ENCODE results near the gene SMIM14.

Gene SMIM14

GRCh38 chr4:39655211-39655610, 16.5 kb upstream of the SMIM14 start:
- no peak for TF ChIP-seq MAX (IDR thresholded peaks at IDR 0.05)
- no peak for TF ChIP-seq YY1 (IDR thresholded peaks at IDR 0.05; ENCODE audit: low read depth)
- TF ChIP-seq TCF12 (IDR thresholded peaks at IDR 0.05; ENCODE audit: low read depth): no peak
- no peak for TF ChIP-seq RAD21 (IDR thresholded peaks at IDR 0.05; ENCODE audit: low read depth)
- TF ChIP-seq, protein P1, sequence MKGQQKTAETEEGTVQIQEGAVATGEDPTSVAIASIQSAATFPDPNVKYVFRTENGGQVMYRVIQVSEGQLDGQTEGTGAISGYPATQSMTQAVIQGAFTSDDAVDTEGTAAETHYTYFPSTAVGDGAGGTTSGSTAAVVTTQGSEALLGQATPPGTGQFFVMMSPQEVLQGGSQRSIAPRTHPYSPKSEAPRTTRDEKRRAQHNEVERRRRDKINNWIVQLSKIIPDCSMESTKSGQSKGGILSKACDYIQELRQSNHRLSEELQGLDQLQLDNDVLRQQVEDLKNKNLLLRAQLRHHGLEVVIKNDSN (IDR thresholded peaks at IDR 0.05): no peak
- no peak for TF ChIP-seq ZBTB7A (IDR thresholded peaks at IDR 0.05; ENCODE audit: low read depth)
- TF ChIP-seq FOXM1 (IDR thresholded peaks at IDR 0.05; ENCODE audit: borderline replicate concordance, low read depth): no peak

DNA sequence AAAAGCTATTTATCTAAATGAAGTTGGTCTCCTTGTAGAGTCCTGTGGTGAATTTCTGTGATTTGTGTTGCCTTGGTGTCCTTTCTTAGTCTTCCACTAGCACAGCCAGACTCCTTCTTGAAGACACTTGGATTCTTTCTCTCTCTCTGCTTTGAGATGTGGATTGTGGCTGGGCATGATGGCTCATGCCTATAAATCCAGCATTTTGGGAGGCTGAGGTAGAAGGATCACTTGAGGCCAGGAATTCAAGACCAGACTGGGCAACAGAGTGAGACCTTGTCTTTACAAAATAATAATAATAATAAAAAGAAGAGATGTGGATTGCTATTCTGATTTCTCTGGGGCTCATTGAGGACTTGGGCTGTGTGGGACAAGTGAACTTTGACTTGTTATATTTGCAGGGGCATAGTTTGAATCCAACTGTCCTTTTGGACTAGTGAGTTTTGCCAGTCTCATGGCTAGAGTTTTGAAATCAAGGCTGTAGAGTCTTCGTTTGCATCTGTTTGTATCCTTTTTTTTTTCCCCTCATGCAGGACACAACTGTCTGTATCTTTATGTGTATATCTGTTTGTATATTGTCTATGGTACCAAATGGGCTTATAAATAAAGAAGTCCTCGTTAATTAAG, 11.1 kb upstream of the SMIM14 start:
- TF ChIP-seq TEAD4 (IDR thresholded peaks at IDR 0.05) (no peak), EGR1 (IDR thresholded peaks at IDR 0.05) (no peak), FOXM1 (IDR thresholded peaks at IDR 0.05; ENCODE audit: borderline replicate concordance, low read depth) (no peak), RAD21 (IDR thresholded peaks at IDR 0.05; ENCODE audit: low read depth) (no peak), YY1 (IDR thresholded peaks at IDR 0.05; ENCODE audit: low read depth) (no peak), REST (IDR thresholded peaks at IDR 0.05; ENCODE audit: low read depth) (no peak), CREB1 (IDR thresholded peaks at IDR 0.05; ENCODE audit: low read depth) (no peak), EP300 (IDR thresholded peaks at IDR 0.05; ENCODE audit: borderline replicate concordance) (no peak), CEBPB (IDR thresholded peaks at IDR 0.05) (no peak)
- TF ChIP-seq, protein P1 (IDR thresholded peaks at IDR 0.05): no peak

DNA sequence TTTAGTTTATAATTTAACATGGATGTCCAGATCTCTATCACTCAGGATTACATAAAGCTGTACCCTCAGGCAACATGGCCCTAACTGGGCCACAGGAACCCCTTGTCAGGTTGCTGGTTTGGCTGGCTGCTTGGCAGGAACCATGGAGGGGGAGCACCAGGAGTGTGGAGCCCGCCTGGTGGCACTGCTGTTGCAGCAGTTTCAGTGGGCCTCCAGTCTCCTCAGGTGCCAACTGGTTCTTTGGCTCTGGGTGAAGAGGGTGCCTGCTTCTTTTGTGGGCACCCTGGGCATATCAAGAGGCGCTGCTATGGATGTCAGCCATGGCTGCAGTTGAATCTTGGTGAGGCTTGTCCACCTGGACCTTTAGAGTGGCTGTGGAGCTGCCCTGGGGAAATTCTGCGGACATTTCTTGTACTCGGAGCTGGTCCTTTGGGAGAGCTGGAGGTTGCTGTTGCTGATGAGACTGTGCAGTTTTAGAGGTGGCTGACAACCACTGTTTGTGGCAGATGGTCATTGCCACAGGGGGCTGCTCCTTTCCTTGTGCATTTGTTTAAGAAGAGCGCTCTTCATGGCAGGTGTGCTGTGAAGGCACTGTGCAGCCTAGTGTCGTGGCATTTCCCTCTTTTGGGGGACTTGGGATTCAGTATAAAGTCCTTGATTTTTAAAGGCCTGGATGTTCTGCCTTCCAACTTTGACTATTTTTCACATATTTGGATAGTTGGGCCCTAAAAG, 10.3 kb upstream of the SMIM14 start:
- no peak for TF ChIP-seq FOXM1 (IDR thresholded peaks at IDR 0.05; ENCODE audit: borderline replicate concordance, low read depth)
- no peak for TF ChIP-seq RAD21 (IDR thresholded peaks at IDR 0.05; ENCODE audit: low read depth)
- TF ChIP-seq TEAD4 (IDR thresholded peaks at IDR 0.05): no peak
- no peak for TF ChIP-seq CEBPB (IDR thresholded peaks at IDR 0.05)
- TF ChIP-seq EP300 (IDR thresholded peaks at IDR 0.05; ENCODE audit: borderline replicate concordance): no peak
- no peak for TF ChIP-seq MAX (IDR thresholded peaks at IDR 0.05)
- no peak for TF ChIP-seq TAF1 (IDR thresholded peaks at IDR 0.05; ENCODE audit: low read depth)
- no peak for TF ChIP-seq EGR1 (IDR thresholded peaks at IDR 0.05)
- no peak for TF ChIP-seq REST (IDR thresholded peaks at IDR 0.05; ENCODE audit: low read depth)
- TF ChIP-seq, protein P1 (IDR thresholded peaks at IDR 0.05): no peak
- no peak for TF ChIP-seq CREB1 (IDR thresholded peaks at IDR 0.05; ENCODE audit: low read depth)
- no peak for TF ChIP-seq YY1 (IDR thresholded peaks at IDR 0.05; ENCODE audit: low read depth)
- TF ChIP-seq TCF12 (IDR thresholded peaks at IDR 0.05; ENCODE audit: low read depth): no peak
- TF ChIP-seq ZBTB7A (IDR thresholded peaks at IDR 0.05; ENCODE audit: low read depth): no peak
- TF ChIP-seq NFIC (IDR thresholded peaks at IDR 0.05): no peak

DNA sequence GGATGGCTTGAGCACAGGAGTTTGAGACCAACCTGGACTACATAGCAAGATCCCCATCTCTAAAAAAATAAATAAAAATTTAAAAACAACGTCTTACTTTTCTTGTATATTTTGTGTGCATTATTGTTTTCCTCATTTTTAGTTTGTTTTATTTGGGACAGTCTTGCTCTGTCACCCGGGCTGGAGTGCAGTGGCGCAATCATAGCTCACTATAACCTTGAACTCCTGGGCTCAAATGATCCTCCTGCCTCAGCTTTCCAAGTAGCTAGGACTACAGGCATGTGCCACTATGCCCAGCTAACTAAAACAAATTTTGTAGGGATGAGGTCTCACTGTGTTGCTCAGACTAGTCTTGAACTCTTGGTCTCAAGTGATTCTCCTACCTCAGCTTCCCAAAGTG, 9.5 kb upstream of the SMIM14 start:
- TF ChIP-seq EGR1 (IDR thresholded peaks at IDR 0.05) (no peak), EP300 (IDR thresholded peaks at IDR 0.05; ENCODE audit: borderline replicate concordance) (no peak)

GRCh38 chr4:39642885-39643552, 4.4 kb upstream of the SMIM14 start:
- TF ChIP-seq CREB1 (IDR thresholded peaks at IDR 0.05; ENCODE audit: low read depth) (no peak), TEAD4 (IDR thresholded peaks at IDR 0.05) (no peak), EGR1 (IDR thresholded peaks at IDR 0.05) (no peak), TCF12 (IDR thresholded peaks at IDR 0.05; ENCODE audit: low read depth) (no peak), ZBTB7A (IDR thresholded peaks at IDR 0.05; ENCODE audit: low read depth) (no peak), EP300 (IDR thresholded peaks at IDR 0.05; ENCODE audit: borderline replicate concordance) (no peak), FOXM1 (IDR thresholded peaks at IDR 0.05; ENCODE audit: borderline replicate concordance, low read depth) (no peak), YY1 (IDR thresholded peaks at IDR 0.05; ENCODE audit: low read depth) (no peak), TAF1 (IDR thresholded peaks at IDR 0.05; ENCODE audit: low read depth) (no peak), RAD21 (IDR thresholded peaks at IDR 0.05; ENCODE audit: low read depth) (no peak), NFIC (IDR thresholded peaks at IDR 0.05) (no peak), CEBPB (IDR thresholded peaks at IDR 0.05) (no peak)
- TF ChIP-seq, protein P1 (IDR thresholded peaks at IDR 0.05): no peak
